Esophagus muscularis mucosa (tissue), 4 donors: ENCODE results near the gene PNLDC1. TPM values are rescaled to one million over a fixed set of nuclear protein-coding genes. Genes with fewer than 3 reads are reported as not detected.

Source experiments
- DNase-seq: peaks from one replicate; pipeline ENCODE4 v3.0.0-alpha.2; 2017; ENCODE audit errors: extremely low spot score
- H3K27ac ChIP-seq, 4 donors: fragments of 200-600 bp; sonication (generic); replicated peaks in 1 of 4; 1 replicate in 3 of 4; 2 replicates in 1 of 4; pipeline ENCODE4 v1.5.1; 2016 to 2019; ENCODE audit warnings: mild to moderate bottlenecking in 1 of 4
- H3K27me3 ChIP-seq, 4 donors: fragments of 200-600 bp; sonication (generic); one replicate each; pipeline versions ENCODE4 v1.5.1 to v1.6.0; 2016 to 2019
- H3K36me3 ChIP-seq, 4 donors: fragments of 200-600 bp; sonication (generic); one replicate each; pipeline ENCODE4 v1.5.1; 2016 to 2019
- H3K4me1 ChIP-seq, 4 donors: fragments of 200-600 bp; sonication (generic); one replicate each; pipeline ENCODE4 v1.5.1; 2016 to 2019
- H3K4me3 ChIP-seq, 4 donors: fragments of 200-600 bp; sonication (generic); 1 replicate in 2 of 4; 2 replicates in 2 of 4; pipeline ENCODE4 v1.5.1; 2016 to 2019; ENCODE audit warnings: mild to moderate bottlenecking in 4 of 4, moderate library complexity in 1 of 4
- H3K9me3 ChIP-seq, 4 donors: fragments of 200-600 bp; sonication (generic); 1 replicate in 3 of 4; 2 replicates in 1 of 4; pipeline ENCODE4 v1.5.1; 2016 to 2019
- EP300 ChIP-seq: sonication (generic); formaldehyde crosslinking; IDR thresholded peaks from one replicate; pipeline ENCODE4 v1.6.1; 2017; ENCODE audit warnings: antibody characterized with exemption
- POLR2A ChIP-seq: fragments of 450-650 bp; IDR thresholded peaks from one replicate; pipeline ENCODE4 v1.6.1; 2017; ENCODE audit warnings: antibody characterized with exemption, moderate library complexity, mild to moderate bottlenecking, low read depth
- POLR2AphosphoS5 ChIP-seq, 2 donors: sonication (generic); formaldehyde crosslinking; IDR thresholded peaks; one replicate each; pipeline ENCODE4 v1.6.1; 2017; ENCODE audit warnings: antibody characterized with exemption in 2 of 2
- WGBS: methylation state at CpG from one replicate; pipeline ENCODE4 v1.1.5; 2018; 5-methylcytosine and 5-hydroxymethylcytosine counted together
- intact Hi-C: fragments of 100-400 bp; cut with DNase I; formaldehyde crosslinking; loops from one replicate; pipeline ENCODE4 v1.15.1; 2023
- total RNA-seq, 4 donors: library from RNA; depleted of rRNA; stranded (reverse); fragments of >200 nt; gene quantifications; one replicate each; pipeline versions ENCODE4 v1.1.0 to v1.2.1, GENCODE V29; 2016
- TF ChIP-seq, protein P1 (sequence below), 3 experiments: fragments of 200-600 bp in 2 of 3; fragments of 450-650 bp in 1 of 3; sonication (generic) in 2 of 3; IDR thresholded peaks; one replicate each; pipeline ENCODE4 v1.5.1; 2017 to 2019; ENCODE audit warnings: antibody characterized with exemption in 3 of 3, mild to moderate bottlenecking in 2 of 3, moderate library complexity in 1 of 3

The PNLDC1 gene
- total RNA-seq, 4 donors from 2014 or later: 0.23 TPM; not detected in 3

DNA sequence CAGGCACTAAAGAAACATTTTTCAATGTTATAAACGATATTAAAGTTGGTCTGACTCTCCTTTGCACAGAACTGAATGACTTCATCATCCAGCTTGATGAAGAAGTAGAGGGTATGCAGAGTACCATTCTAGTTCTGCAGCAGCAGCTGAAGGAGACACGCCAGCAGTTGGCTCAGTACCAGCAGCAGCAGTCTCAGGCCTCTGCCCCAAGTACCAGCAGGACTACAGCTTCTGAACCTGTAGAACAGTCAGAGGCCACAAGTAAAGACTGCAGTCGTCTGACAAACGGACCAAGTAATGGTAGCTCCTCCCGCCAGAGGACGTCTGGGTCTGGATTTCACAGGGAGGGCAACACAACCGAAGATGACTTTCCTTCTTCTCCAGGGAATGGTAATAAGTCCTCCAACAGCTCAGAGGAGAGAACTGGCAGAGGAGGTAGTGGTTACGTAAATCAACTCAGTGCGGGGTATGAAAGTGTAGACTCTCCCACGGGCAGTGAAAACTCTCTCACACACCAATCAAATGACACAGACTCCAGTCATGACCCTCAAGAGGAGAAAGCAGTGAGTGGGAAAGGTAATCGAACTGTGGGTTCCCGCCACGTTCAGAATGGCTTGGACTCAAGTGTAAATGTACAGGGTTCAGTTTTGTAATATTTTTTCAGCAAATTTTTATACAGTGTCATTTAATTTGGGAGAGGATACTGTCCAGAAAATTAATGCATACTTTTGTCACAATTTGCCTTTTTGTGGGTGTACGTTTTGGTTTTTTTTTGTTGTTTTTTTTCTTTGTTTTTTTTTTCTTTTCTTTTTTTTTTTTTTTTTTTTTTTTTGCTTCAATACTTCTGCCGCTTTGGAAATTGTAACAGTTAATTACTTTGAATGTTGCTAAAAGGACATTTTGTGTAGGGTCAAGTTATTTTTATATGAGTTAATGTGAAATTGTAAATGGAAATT lies 44.8 kb upstream of the PNLDC1 start:
- H3K36me3 ChIP-seq: peaks cover 5 to 82% (median 69%) of the 10 kb centered on the region in 4 donors
- H3K27ac ChIP-seq: no peak overlapping the region
- H3K9me3 ChIP-seq: no peaks in the 10 kb centered on the region
- TF ChIP-seq EP300 (no peak), POLR2A (no peak), POLR2AphosphoS5 (IDR thresholded peaks at IDR 0.05) (no peak)
- TF ChIP-seq, protein P1, sequence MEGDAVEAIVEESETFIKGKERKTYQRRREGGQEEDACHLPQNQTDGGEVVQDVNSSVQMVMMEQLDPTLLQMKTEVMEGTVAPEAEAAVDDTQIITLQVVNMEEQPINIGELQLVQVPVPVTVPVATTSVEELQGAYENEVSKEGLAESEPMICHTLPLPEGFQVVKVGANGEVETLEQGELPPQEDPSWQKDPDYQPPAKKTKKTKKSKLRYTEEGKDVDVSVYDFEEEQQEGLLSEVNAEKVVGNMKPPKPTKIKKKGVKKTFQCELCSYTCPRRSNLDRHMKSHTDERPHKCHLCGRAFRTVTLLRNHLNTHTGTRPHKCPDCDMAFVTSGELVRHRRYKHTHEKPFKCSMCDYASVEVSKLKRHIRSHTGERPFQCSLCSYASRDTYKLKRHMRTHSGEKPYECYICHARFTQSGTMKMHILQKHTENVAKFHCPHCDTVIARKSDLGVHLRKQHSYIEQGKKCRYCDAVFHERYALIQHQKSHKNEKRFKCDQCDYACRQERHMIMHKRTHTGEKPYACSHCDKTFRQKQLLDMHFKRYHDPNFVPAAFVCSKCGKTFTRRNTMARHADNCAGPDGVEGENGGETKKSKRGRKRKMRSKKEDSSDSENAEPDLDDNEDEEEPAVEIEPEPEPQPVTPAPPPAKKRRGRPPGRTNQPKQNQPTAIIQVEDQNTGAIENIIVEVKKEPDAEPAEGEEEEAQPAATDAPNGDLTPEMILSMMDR (IDR thresholded peaks at IDR 0.05): no peak
- H3K27me3 ChIP-seq: no peaks in the 10 kb centered on the region
- no peak for DNase-seq
- intact Hi-C loops: no loop called here
- WGBS: 71% methylated on average over 15 of the region's 15 CpGs
- peaks cover 0 to 11% (median 4%) of the 10 kb centered on the region in 4 donors for H3K4me1 ChIP-seq
- H3K4me3 ChIP-seq: no peak overlapping the region

- intact Hi-C loops: no loop called here
- Histone ChIP-seq H3K4me3 (no peak overlapping the region), H3K27ac (no peak overlapping the region), H3K27me3 (no peaks in the 10 kb centered on the region), H3K36me3 (peaks cover 5 to 72% (median 61%) of the 10 kb centered on the region in 4 donors), H3K9me3 (no peaks in the 10 kb centered on the region), H3K4me1 (peaks cover 11 to 20% (median 16%) of the 10 kb centered on the region in 4 donors)
- DNase-seq: no peak
- TF ChIP-seq, protein P1 (IDR thresholded peaks at IDR 0.05): no peak
- no peak for TF ChIP-seq POLR2A
- no peak for TF ChIP-seq EP300
- TF ChIP-seq POLR2AphosphoS5 (IDR thresholded peaks at IDR 0.05): no peak
- WGBS: 77% methylated on average over 4 of the region's 4 CpGs
Measured at GRCh38 chr6:159756508-159756907, 43.6 kb upstream of the PNLDC1 start.

DNA sequence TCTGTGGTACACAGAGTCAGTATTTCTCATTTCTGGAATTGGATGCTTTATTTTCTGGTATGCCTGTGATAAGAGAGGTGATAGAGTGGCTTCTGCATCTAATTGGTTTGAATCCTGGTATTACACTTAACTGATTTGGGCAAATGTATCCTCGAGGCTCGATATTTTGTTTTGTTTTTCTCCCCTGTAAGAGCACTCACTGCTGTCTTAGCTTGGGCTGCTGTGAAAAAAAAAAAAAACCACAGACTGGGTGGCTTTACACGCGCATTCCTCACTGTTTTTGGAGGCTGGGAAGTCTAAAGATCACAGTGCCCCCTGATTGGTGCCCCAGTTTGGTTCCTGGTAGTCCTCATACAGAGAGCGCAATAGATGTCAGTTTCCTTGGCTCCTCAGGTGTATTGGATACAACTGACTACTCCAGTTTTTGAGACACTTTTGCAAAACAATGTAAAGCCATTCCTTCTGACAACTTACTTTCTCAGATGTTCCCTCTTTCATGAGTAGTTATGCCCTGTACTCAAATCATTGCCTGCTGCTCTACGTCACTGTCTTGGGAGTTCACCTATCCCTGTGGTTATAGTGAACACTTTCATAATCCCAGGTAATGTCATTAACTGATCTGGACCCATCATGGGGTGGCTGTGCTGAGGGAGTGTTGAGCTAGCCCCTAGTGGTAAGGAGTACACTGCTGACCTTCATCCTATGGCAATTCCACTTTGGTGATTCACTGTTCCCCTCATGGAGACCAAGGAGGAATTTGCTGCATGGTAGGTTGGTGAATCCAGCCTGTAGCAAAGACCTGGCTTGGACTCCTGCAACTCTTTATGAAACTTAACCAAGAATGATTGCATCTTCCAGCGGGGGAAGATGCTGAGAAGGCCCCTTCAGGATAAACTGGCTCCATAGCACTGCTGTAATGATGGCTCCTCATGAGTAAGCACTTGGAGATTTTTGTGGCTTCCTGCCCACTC lies 41.8 kb upstream of the PNLDC1 start:
- intact Hi-C loops: no loop called here
- peak overlapping the region in 1 of 4 donors; percentile 30 for H3K27ac ChIP-seq

DNA sequence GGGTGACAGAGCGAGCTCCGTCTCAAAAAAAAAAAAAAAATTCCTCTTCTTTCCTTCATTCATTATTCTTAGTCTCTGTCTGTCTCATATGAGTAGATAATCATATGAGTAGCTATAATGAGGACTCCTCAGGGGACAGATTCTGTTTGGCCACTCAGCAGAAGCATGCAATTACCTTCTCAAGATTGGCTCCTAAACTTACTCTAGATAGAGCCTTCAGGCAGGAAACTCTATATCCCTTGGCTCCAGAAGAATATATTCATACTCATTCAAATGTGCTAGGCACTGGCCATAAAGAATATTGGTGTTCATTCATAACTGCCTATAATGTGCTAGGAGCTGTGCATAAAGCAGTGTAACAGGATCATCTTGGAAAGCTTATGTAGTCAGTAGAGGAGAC lies 40.4 kb upstream of the PNLDC1 start:
- WGBS: 75% methylated on average over 2 of the region's 2 CpGs
- peaks cover 19 to 26% (median 24%) of the 10 kb centered on the region in 4 donors for H3K4me1 ChIP-seq
- H3K9me3 ChIP-seq: no peaks in the 10 kb centered on the region
- TF ChIP-seq POLR2A: no peak
- TF ChIP-seq EP300: no peak
- intact Hi-C loops: no loop called here
- no peaks in the 10 kb centered on the region for H3K27me3 ChIP-seq
- peaks cover 0 to 50% (median 38%) of the 10 kb centered on the region in 4 donors for H3K36me3 ChIP-seq
- peak overlapping the region in 3 of 4 donors; percentile 11 to 100 (median 96) for H3K27ac ChIP-seq
- H3K4me3 ChIP-seq: no peak overlapping the region
- DNase-seq: no peak

More for the DNA sequence above, 41.8 kb upstream of the PNLDC1 start:
- TF ChIP-seq POLR2AphosphoS5 (IDR thresholded peaks at IDR 0.05) (peak in 1 of 2 donors; percentile 8), EP300 (no peak), POLR2A (no peak)
- TF ChIP-seq, protein P1 (IDR thresholded peaks at IDR 0.05): no peak
- no peak for DNase-seq
- no peaks in the 10 kb centered on the region for H3K9me3 ChIP-seq
- H3K4me3 ChIP-seq: no peak overlapping the region
- no peaks in the 10 kb centered on the region for H3K27me3 ChIP-seq
- H3K4me1 ChIP-seq: peaks cover 19 to 26% (median 24%) of the 10 kb centered on the region in 4 donors
- WGBS: 94% methylated on average over 7 of the region's 7 CpGs
- H3K36me3 ChIP-seq: peaks cover 0 to 54% (median 50%) of the 10 kb centered on the region in 4 donors
